HG03066 (cell line): ENCODE measurements around the gene CPSF2.
"Not testable (repeated sequence)": the region's sequence is repeated elsewhere in the genome, so short reads cannot be mapped to it uniquely, and the experiment has no call there.

Experiments
- ATAC-seq: cut with Tn5 transposase; IDR thresholded peaks from one replicate; pipeline ENCODE4 v1.9.1; 2021; ENCODE audit warnings: low read depth; ENCODE audit not compliant: unreplicated experiment

CPSF2 gene

GRCh38 chr14:92154283-92154942 lies 32.6 kb downstream of the CPSF2 start:
- ATAC-seq = no peak

- ATAC-seq = no peak
Observed at GRCh38 chr14:92160619-92161018, 38.9 kb downstream of the CPSF2 start.

GRCh38 chr14:92161521-92161920 lies 39.8 kb downstream of the CPSF2 start:
- ATAC-seq = no peak

GRCh38 chr14:92164958-92165357 lies 43.2 kb downstream of the CPSF2 start:
- no peak for ATAC-seq

- no peak for ATAC-seq
Observed at GRCh38 chr14:92173668-92174067, 51.9 kb downstream of the CPSF2 start.

- ATAC-seq = no peak
Observed at GRCh38 chr14:92175811-92176210, 54.0 kb downstream of the CPSF2 start.

DNA sequence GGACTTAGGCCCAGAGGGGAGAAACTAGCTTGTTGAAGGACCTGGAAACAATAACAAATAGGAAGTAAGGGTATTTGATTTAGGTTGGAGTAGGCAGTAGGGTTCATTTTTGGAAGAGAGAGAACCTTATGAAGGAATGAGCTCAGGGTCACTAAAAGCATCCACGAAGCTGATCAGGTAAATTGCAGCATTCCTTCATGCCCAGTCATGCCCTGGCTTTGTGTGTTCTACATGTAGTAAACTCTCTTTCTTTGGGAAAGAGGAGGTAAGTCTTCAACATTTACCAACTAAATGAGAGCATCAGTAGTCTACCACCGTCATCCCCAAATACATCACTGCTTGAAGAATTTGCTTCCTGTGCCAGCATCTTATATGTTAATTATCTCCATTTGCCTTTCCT lies 54.7 kb downstream of the CPSF2 start:
- no peak for ATAC-seq

GRCh38 chr14:92179178-92179577 lies 57.4 kb downstream of the CPSF2 start:
- ATAC-seq = not testable (repeated sequence)

DNA sequence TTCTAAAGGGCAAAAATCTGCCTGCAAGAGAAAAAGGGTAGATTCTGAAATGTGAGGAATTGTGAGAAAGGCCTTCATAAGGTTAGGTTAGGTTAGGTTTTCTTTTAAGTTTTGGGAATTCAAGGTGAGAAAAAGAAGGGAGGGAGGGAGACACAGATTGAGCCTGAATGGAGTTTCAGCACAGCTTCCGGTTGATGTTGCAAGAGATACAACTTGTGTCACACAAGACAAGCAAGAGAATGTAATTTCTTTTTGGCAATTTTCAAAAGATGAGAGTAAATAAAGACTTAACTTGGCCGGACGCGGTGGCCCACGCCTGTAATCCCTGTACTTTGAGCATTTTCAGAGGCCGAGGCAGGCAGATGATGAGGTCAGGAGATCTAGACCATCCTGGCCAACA lies 63.8 kb downstream of the CPSF2 start:
- no peak for ATAC-seq

DNA sequence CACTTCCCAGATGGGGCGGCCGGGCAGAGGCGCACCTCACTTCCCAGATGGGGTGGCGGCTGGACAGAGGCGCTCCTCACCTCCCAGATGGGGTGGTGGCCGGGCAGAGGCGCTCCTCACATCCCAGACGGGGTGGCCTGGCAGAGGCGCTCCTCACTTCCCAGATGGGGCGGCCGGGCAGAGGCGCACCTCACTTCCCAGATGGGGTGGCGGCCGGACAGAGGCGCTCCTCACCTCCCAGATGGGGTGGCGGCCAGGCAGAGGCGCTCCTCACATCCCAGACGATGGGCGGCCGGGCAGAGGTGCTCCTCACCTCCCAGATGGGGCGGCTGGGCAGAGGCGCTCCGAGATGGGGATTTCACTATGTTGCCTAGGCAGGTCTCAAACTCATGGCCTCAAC lies 65.8 kb downstream of the CPSF2 start:
- not testable (repeated sequence) for ATAC-seq

DNA sequence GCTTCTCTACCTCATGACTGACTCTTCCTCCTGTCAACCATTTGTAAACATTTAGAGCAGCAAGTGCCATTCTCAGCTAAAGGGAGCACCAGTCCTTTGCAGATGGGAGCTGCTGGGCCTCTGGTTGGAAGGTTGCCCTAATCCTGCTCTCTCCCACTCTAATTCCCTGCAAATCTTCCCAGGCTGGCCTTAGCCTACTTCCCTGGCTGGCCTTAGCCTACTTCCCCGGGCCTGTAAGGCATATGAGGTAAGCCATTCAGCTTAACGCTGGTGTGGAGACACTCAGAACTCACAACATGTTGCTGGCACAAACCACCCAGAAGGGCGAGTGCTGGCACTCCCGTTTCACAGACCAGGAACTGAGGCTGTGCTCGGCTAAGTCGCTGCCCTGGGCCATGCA lies 69.0 kb downstream of the CPSF2 start:
- ATAC-seq = no peak

- ATAC-seq = no peak
Observed at GRCh38 chr14:92198804-92199203, 77.0 kb downstream of the CPSF2 start.

DNA sequence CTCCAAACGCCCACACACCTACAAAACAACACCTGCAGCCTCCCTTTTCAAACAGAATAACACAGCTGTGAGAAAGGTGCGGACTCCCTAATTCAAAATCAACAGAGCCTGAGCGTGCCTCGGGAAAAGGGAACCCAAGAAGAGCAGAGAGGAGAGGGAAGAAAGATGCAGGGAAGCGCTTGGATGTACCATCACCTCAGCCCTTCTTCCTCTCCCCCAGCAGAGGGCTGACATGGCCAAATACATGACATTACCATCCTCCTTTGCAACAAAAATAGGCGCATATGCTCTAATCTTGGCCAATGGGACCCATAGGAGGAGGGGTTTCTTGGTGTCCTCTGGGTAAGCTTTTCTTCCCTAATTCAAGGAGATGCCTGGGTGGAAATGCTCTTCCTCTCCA lies 78.0 kb downstream of the CPSF2 start:
- ATAC-seq = no peak

- ATAC-seq = no peak
Observed at GRCh38 chr14:92203116-92203515, 81.3 kb downstream of the CPSF2 start.

GRCh38 chr14:92204792-92205191 lies 83.0 kb downstream of the CPSF2 start:
- ATAC-seq = no peak

GRCh38 chr14:92207012-92207927 lies 85.5 kb downstream of the CPSF2 start:
- no peak for ATAC-seq

GRCh38 chr14:92207928-92208265 lies 86.1 kb downstream of the CPSF2 start:
- ATAC-seq = no peak

DNA sequence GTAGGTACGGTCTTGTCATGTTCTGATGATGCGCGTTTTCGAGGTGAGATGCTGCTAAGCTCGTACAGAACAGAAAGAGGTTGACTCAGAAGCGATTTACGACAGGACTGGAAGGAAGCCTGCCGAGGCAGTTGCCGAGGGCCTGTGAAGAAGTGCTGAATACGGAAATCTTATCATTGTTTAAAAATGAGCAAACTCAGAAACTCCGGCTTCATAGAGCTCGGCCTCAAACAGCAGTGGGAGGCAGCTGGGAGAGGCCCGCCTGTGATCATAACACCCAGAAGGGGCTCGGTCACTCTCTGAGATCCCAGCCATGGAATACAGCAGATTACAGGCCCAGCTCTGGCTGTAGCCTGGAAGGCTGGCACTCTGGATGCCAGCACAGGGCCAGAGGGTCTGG lies 87.4 kb downstream of the CPSF2 start:
- ATAC-seq = no peak

DNA sequence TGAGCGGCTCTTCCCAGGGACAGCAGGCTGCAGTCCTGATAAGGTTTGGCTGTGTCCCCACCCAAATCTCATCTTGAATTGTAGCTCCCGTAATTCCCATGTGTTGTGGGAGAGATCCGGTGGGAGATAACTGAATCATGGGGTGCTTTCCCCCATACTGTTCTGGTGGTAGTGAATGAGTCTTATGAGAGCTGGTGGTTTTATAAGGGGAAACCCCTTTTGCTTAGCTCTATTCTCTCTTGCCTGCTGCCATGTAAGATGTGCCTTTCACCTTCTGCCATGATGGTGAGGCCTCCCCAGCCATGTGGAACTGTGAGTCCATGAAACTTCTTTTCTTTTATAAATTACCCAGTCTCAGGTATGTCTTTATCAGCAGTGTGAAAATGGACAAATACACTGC lies 91.4 kb downstream of the CPSF2 start:
- not testable (repeated sequence) for ATAC-seq

- no peak for ATAC-seq
Observed at GRCh38 chr14:92215579-92215978, 93.8 kb downstream of the CPSF2 start.

- ATAC-seq = no peak
Observed at GRCh38 chr14:92217936-92218335, 96.2 kb downstream of the CPSF2 start.
